Measurements from ENCODE around the gene EYA3. TPM values are rescaled to one million over a fixed set of nuclear protein-coding genes. Genes with fewer than 3 reads are reported as not detected.
A peak's percentile ranks its signal among the peaks of the same experiment; 100 is the strongest.

Gene EYA3
- total and polyA plus RNA-seq, 5 donors from 2014 or later, result 3.0 to 18.5 (median 3.8) TPM

GRCh38 chr1:27940297-27940696 lies 148.1 kb downstream of the EYA3 start:
- Histone ChIP-seq H3K36me3 (ENCODE audit: control insufficient read depth, insufficient read depth, low read length) (no peaks in the 10 kb centered on the region), H3K27ac (ENCODE audit: insufficient read depth, low read length, poor library complexity, severe bottlenecking) (peak overlapping the region; percentile 35), H3K4me1 (ENCODE audit: control insufficient read depth, insufficient read depth, low read length, poor library complexity, severe bottlenecking) (peaks cover 23% of the 10 kb centered on the region), H3K27me3 (ENCODE audit: control insufficient read depth, insufficient read depth, low read length) (no peaks in the 10 kb centered on the region), H3K9me3 (ENCODE audit: control insufficient read depth in 2 of 2, low read length in 2 of 2) (no peaks in the 10 kb centered on the region), H3K4me3 (ENCODE audit: low read depth, low read length) (no peak overlapping the region)
- Mint-ChIP-seq H3K27ac (peak overlapping the region; percentile 90 to 93 (median 91)), H3K9me3 (no peaks in the 10 kb centered on the region), H3K27me3 (peaks cover 16% of the 10 kb centered on the region), H3K4me1 (peaks cover 8 to 53% (median 26%) of the 10 kb centered on the region in 4 donors), H3K36me3 (no peaks in the 10 kb centered on the region), H3K4me3 (no peak overlapping the region)
- DNase-seq, result peak; percentile 43 to 84 (median 74)
- ATAC-seq (ENCODE audit: low read depth in 2 of 2), result peak; percentile 77 to 80

- peak overlapping the region in 1 of 3 donors; percentile 6 for H3K27ac Mint-ChIP-seq
Measured at GRCh38 chr1:27938488-27938887, 149.9 kb downstream of the EYA3 start.

GRCh38 chr1:27937524-27937836 lies 150.9 kb downstream of the EYA3 start:
- Histone ChIP-seq H3K4me3 (ENCODE audit: low read depth, low read length) (no peak overlapping the region), H3K27ac (ENCODE audit: insufficient read depth, low read length, poor library complexity, severe bottlenecking) (no peak overlapping the region), H3K36me3 (ENCODE audit: control insufficient read depth, insufficient read depth, low read length) (no peaks in the 10 kb centered on the region), H3K4me1 (ENCODE audit: control insufficient read depth, insufficient read depth, low read length, poor library complexity, severe bottlenecking) (peaks cover 14% of the 10 kb centered on the region), H3K9me3 (ENCODE audit: control insufficient read depth in 2 of 2, low read length in 2 of 2) (no peaks in the 10 kb centered on the region), H3K27me3 (ENCODE audit: control insufficient read depth, insufficient read depth, low read length) (peaks cover 5% of the 10 kb centered on the region)
- Mint-ChIP-seq H3K27me3 (peaks cover 35% of the 10 kb centered on the region), H3K27ac (no peak overlapping the region), H3K9me3 (no peaks in the 10 kb centered on the region), H3K4me1 (peaks cover 8 to 37% (median 19%) of the 10 kb centered on the region in 4 donors), H3K4me3 (no peak overlapping the region), H3K36me3 (no peaks in the 10 kb centered on the region)
- ATAC-seq (ENCODE audit: low read depth in 2 of 2) (no peak), DNase-seq (no peak)

More at GRCh38 chr1:27938488-27938887, 149.9 kb downstream of the EYA3 start:
- ATAC-seq (ENCODE audit: low read depth in 2 of 2) (no peak), DNase-seq (no peak)
- H3K27me3 ChIP-seq (ENCODE audit: control insufficient read depth, insufficient read depth, low read length), result peaks cover 5% of the 10 kb centered on the region
- H3K9me3 ChIP-seq (ENCODE audit: control insufficient read depth in 2 of 2, low read length in 2 of 2), result no peaks in the 10 kb centered on the region
- H3K27me3 Mint-ChIP-seq, result peaks cover 33% of the 10 kb centered on the region
- no peak overlapping the region for H3K4me3 Mint-ChIP-seq
- no peak overlapping the region for H3K27ac ChIP-seq (ENCODE audit: insufficient read depth, low read length, poor library complexity, severe bottlenecking)
- peaks cover 23% of the 10 kb centered on the region for H3K4me1 ChIP-seq (ENCODE audit: control insufficient read depth, insufficient read depth, low read length, poor library complexity, severe bottlenecking)
- H3K36me3 Mint-ChIP-seq, result no peaks in the 10 kb centered on the region
- peak overlapping the region; percentile 26 for H3K4me3 ChIP-seq (ENCODE audit: low read depth, low read length)
- H3K9me3 Mint-ChIP-seq, result no peaks in the 10 kb centered on the region
- peaks cover 8 to 46% (median 26%) of the 10 kb centered on the region in 4 donors for H3K4me1 Mint-ChIP-seq
- H3K36me3 ChIP-seq (ENCODE audit: control insufficient read depth, insufficient read depth, low read length), result no peaks in the 10 kb centered on the region

GRCh38 chr1:27936370-27936769 lies 152.0 kb downstream of the EYA3 start:
- DNase-seq, result no peak
- Histone ChIP-seq H3K36me3 (ENCODE audit: control insufficient read depth, insufficient read depth, low read length) (no peaks in the 10 kb centered on the region), H3K4me3 (ENCODE audit: low read depth, low read length) (no peak overlapping the region), H3K4me1 (ENCODE audit: control insufficient read depth, insufficient read depth, low read length, poor library complexity, severe bottlenecking) (peaks cover 14% of the 10 kb centered on the region), H3K27me3 (ENCODE audit: control insufficient read depth, insufficient read depth, low read length) (peaks cover 5% of the 10 kb centered on the region), H3K9me3 (ENCODE audit: control insufficient read depth in 2 of 2, low read length in 2 of 2) (no peaks in the 10 kb centered on the region), H3K27ac (ENCODE audit: insufficient read depth, low read length, poor library complexity, severe bottlenecking) (no peak overlapping the region)
- Mint-ChIP-seq H3K27ac (no peak overlapping the region), H3K9me3 (no peaks in the 10 kb centered on the region), H3K4me3 (no peak overlapping the region), H3K4me1 (peaks cover 8 to 31% (median 18%) of the 10 kb centered on the region in 4 donors), H3K27me3 (peaks cover 43% of the 10 kb centered on the region), H3K36me3 (no peaks in the 10 kb centered on the region)
- no peak for ATAC-seq (ENCODE audit: low read depth in 2 of 2)

GRCh38 chr1:27935721-27936120 lies 152.7 kb downstream of the EYA3 start:
- ATAC-seq (ENCODE audit: low read depth in 2 of 2) (no peak), DNase-seq (no peak)
- peaks cover 5% of the 10 kb centered on the region for H3K27me3 ChIP-seq (ENCODE audit: control insufficient read depth, insufficient read depth, low read length)
- no peaks in the 10 kb centered on the region for H3K36me3 Mint-ChIP-seq
- H3K4me1 Mint-ChIP-seq, result peaks cover 7 to 26% (median 14%) of the 10 kb centered on the region in 4 donors
- H3K4me3 Mint-ChIP-seq, result no peak overlapping the region
- no peaks in the 10 kb centered on the region for H3K9me3 ChIP-seq (ENCODE audit: control insufficient read depth in 2 of 2, low read length in 2 of 2)
- no peak overlapping the region for H3K27ac ChIP-seq (ENCODE audit: insufficient read depth, low read length, poor library complexity, severe bottlenecking)
- no peak overlapping the region for H3K4me3 ChIP-seq (ENCODE audit: low read depth, low read length)
- H3K9me3 Mint-ChIP-seq, result no peaks in the 10 kb centered on the region
- H3K27ac Mint-ChIP-seq, result no peak overlapping the region
- no peaks in the 10 kb centered on the region for H3K36me3 ChIP-seq (ENCODE audit: control insufficient read depth, insufficient read depth, low read length)
- peaks cover 43% of the 10 kb centered on the region for H3K27me3 Mint-ChIP-seq
- H3K4me1 ChIP-seq (ENCODE audit: control insufficient read depth, insufficient read depth, low read length, poor library complexity, severe bottlenecking), result peaks cover 14% of the 10 kb centered on the region

- ATAC-seq (ENCODE audit: low read depth in 2 of 2) (no peak), DNase-seq (no peak)
- Histone ChIP-seq H3K27me3 (ENCODE audit: control insufficient read depth, insufficient read depth, low read length) (peaks cover 5% of the 10 kb centered on the region), H3K9me3 (ENCODE audit: control insufficient read depth in 2 of 2, low read length in 2 of 2) (no peaks in the 10 kb centered on the region), H3K36me3 (ENCODE audit: control insufficient read depth, insufficient read depth, low read length) (no peaks in the 10 kb centered on the region), H3K27ac (ENCODE audit: insufficient read depth, low read length, poor library complexity, severe bottlenecking) (no peak within 1 kb of the TSS), H3K4me1 (ENCODE audit: control insufficient read depth, insufficient read depth, low read length, poor library complexity, severe bottlenecking) (peaks cover 11% of the 10 kb centered on the region), H3K4me3 (ENCODE audit: low read depth, low read length) (no peak within 1 kb of the TSS)
- Mint-ChIP-seq H3K9me3 (peaks cover 0 to 2% (median 0%) of the 10 kb centered on the region in 7 donors), H3K36me3 (no peaks in the 10 kb centered on the region), H3K4me1 (peaks cover 0 to 19% (median 9%) of the 10 kb centered on the region in 4 donors), H3K27me3 (peaks cover 37% of the 10 kb centered on the region), H3K27ac (peak within 1 kb of the TSS in 2 of 3 donors; percentile 2 to 70), H3K4me3 (peak within 1 kb of the TSS in 3 of 4 donors; percentile 16 to 49 (median 43))
Measured at GRCh38 chr1:27934818-27935549, 153.4 kb downstream of the EYA3 start, which contains the start of gene SMPDL3B. Gene SMPDL3B (plus strand): TSS chr1:27935000. CDS start chr1:27935184, 184 bp downstream.

- Histone ChIP-seq H3K27me3 (ENCODE audit: control insufficient read depth, insufficient read depth, low read length) (peaks cover 5% of the 10 kb centered on the region), H3K36me3 (ENCODE audit: control insufficient read depth, insufficient read depth, low read length) (no peaks in the 10 kb centered on the region), H3K27ac (ENCODE audit: insufficient read depth, low read length, poor library complexity, severe bottlenecking) (no peak overlapping the region), H3K4me3 (ENCODE audit: low read depth, low read length) (no peak overlapping the region), H3K9me3 (ENCODE audit: control insufficient read depth in 2 of 2, low read length in 2 of 2) (no peaks in the 10 kb centered on the region), H3K4me1 (ENCODE audit: control insufficient read depth, insufficient read depth, low read length, poor library complexity, severe bottlenecking) (peaks cover 10% of the 10 kb centered on the region)
- no peak overlapping the region for H3K4me3 Mint-ChIP-seq
- DNase-seq (no peak), ATAC-seq (ENCODE audit: low read depth in 2 of 2) (no peak)
- peaks cover 0 to 12% (median 8%) of the 10 kb centered on the region in 4 donors for H3K4me1 Mint-ChIP-seq
- peaks cover 0 to 2% (median 0%) of the 10 kb centered on the region in 7 donors for H3K9me3 Mint-ChIP-seq
- H3K36me3 Mint-ChIP-seq, result no peaks in the 10 kb centered on the region
- peaks cover 49% of the 10 kb centered on the region for H3K27me3 Mint-ChIP-seq
- H3K27ac Mint-ChIP-seq, result no peak overlapping the region
Measured at GRCh38 chr1:27931759-27932158, 156.7 kb downstream of the EYA3 start.

GRCh38 chr1:27931184-27931583 lies 157.2 kb downstream of the EYA3 start:
- Histone ChIP-seq H3K4me3 (ENCODE audit: low read depth, low read length) (no peak overlapping the region), H3K9me3 (ENCODE audit: control insufficient read depth in 2 of 2, low read length in 2 of 2) (no peaks in the 10 kb centered on the region), H3K4me1 (ENCODE audit: control insufficient read depth, insufficient read depth, low read length, poor library complexity, severe bottlenecking) (peaks cover 10% of the 10 kb centered on the region), H3K27ac (ENCODE audit: insufficient read depth, low read length, poor library complexity, severe bottlenecking) (no peak overlapping the region), H3K27me3 (ENCODE audit: control insufficient read depth, insufficient read depth, low read length) (peaks cover 7% of the 10 kb centered on the region), H3K36me3 (ENCODE audit: control insufficient read depth, insufficient read depth, low read length) (no peaks in the 10 kb centered on the region)
- H3K36me3 Mint-ChIP-seq, result no peaks in the 10 kb centered on the region
- H3K4me1 Mint-ChIP-seq, result peaks cover 0 to 12% (median 8%) of the 10 kb centered on the region in 4 donors
- ATAC-seq (ENCODE audit: low read depth in 2 of 2) (no peak), DNase-seq (peak in 1 of 3 donors; percentile 34)
- H3K27me3 Mint-ChIP-seq, result peaks cover 50% of the 10 kb centered on the region
- H3K9me3 Mint-ChIP-seq, result peaks cover 0 to 3% (median 0%) of the 10 kb centered on the region in 7 donors
- H3K27ac Mint-ChIP-seq, result peak overlapping the region in 1 of 3 donors; percentile 42
- no peak overlapping the region for H3K4me3 Mint-ChIP-seq
